Measurements from ENCODE around the gene FBXO10. TPM values are rescaled to one million over a fixed set of nuclear protein-coding genes. Genes with fewer than 3 reads are reported as not detected.

FBXO10 gene, protein sequence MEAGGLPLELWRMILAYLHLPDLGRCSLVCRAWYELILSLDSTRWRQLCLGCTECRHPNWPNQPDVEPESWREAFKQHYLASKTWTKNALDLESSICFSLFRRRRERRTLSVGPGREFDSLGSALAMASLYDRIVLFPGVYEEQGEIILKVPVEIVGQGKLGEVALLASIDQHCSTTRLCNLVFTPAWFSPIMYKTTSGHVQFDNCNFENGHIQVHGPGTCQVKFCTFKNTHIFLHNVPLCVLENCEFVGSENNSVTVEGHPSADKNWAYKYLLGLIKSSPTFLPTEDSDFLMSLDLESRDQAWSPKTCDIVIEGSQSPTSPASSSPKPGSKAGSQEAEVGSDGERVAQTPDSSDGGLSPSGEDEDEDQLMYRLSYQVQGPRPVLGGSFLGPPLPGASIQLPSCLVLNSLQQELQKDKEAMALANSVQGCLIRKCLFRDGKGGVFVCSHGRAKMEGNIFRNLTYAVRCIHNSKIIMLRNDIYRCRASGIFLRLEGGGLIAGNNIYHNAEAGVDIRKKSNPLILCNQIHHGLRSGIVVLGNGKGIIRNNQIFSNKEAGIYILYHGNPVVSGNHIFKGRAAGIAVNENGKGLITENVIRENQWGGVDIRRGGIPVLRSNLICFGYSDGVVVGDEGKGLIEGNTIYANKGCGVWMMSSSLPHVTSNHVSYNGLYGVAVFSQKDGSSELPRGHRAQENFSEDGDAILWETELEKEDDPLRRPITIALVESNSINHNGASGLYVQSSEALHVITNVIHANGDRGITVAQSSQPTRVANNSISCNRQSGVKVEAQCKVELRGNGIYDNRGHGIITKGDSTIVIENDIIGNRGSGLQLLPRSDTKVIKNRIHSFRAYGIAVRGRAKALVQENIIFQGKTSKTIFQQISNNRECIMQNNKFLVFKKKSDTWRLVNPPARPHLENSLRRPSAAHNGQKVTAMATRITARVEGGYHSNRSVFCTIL
- total RNA-seq (2022; extraction: Qiagen RNA extraction), result 6.5 to 8.3 TPM (median 6.8 TPM) in 5 replicates

GRCh38 chr9:37575921-37576721, at the start of gene FBXO10:
Gene FBXO10, minus strand, starts transcription at chr9:37576380. Its CDS starts 34,612 bp downstream, at chr9:37541768.

GRCh38 chr9:37592108-37592951, 16.1 kb upstream of the FBXO10 start, which contains the start of gene TOMM5:
Gene TOMM5, minus strand, starts transcription at chr9:37592597. Its CDS starts 65 bp downstream, at chr9:37592532.

GRCh38 chr9:37485389-37486255, 90.6 kb downstream of the FBXO10 start, which contains the start of gene POLR1E:
Gene POLR1E, plus strand, starts transcription at chr9:37485948. Its CDS starts 100 bp downstream, at chr9:37486048.

DNA sequence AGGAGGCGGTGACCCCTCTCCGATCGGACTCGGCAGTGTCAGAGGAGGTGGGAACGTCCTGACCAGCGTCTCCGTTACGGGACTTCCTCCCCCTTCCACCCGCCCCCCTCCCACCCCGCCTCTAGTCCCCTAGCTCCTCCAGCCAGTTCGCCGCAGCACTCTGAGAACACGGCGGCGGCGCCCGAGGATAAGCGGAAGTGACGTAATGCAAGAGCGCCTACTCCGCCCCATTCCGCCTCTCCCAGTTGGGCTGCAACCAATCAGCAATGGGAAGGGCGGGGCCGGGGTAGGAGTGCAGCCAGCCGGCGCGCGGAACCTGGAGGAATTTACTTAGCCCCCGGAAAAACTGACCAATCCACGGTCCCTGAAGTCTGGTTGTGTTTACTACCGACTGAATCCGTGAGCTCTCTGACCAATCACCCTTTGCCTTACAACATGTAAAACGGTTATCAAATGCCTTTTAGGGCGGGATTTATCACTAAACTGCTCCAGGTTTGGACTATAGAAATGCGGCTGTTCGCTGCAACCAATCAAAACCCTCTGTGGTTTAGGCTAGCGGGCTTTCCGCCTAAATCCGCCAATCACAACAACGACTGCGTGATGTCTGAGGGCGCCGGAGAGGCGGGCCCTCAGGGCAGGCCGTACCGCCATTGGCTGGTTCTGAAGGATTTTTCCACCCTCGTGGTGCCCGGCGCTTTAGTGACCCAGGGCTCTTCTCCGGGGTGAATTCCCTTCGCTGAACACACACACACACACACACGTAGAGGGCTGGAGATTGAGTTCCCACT, 110.7 kb downstream of the FBXO10 start, which contains the start of gene ZBTB5:
TSS of gene ZBTB5 (minus strand) at position 202 of the 788 bp plus-strand sequence. CDS start 22,899 bp downstream, outside the sequence.

Other genes with a start within 250 kb of the FBXO10 start
- 142 to 173 TPM (median 170 TPM) in 5 replicates for gene GRHPR, start 153.7 kb downstream of the FBXO10 start, total RNA-seq (2022; extraction: Qiagen RNA extraction)
- gene ZBTB5, start 110.9 kb downstream of the FBXO10 start, total RNA-seq (2022; extraction: Qiagen RNA extraction), result 6.4 to 8.4 TPM (median 7.7 TPM) in 5 replicates
- 33.1 to 40.0 TPM (median 36.2 TPM) in 5 replicates for gene POLR1E, start 90.4 kb downstream of the FBXO10 start, total RNA-seq (2022; extraction: Qiagen RNA extraction)
- gene TOMM5, start 16.2 kb upstream of the FBXO10 start, total RNA-seq (2022; extraction: Qiagen RNA extraction), result 314 to 348 TPM (median 327 TPM) in 5 replicates
- gene FRMPD1, start 74.6 kb upstream of the FBXO10 start, total RNA-seq (2022; extraction: Qiagen RNA extraction), result 0.03 to 0.10 TPM (median 0.05 TPM) in 5 replicates
- gene TRMT10B, start 177.4 kb upstream of the FBXO10 start, total RNA-seq (2022; extraction: Qiagen RNA extraction), result 4.9 to 7.0 TPM (median 5.7 TPM) in 5 replicates
- gene EXOSC3, start 208.7 kb upstream of the FBXO10 start, total RNA-seq (2022; extraction: Qiagen RNA extraction), result 67.4 to 84.2 TPM (median 78.2 TPM) in 5 replicates
- gene DCAF10, start 224.4 kb upstream of the FBXO10 start, total RNA-seq (2022; extraction: Qiagen RNA extraction), result 7.1 to 11.7 TPM (median 10.6 TPM) in 5 replicates